Tibial nerve (tissue), 4 donors: Measurements from ENCODE around the gene ZBTB33. TPM values are rescaled to one million over a fixed set of nuclear protein-coding genes. Genes with fewer than 3 reads are reported as not detected.

Source experiments
- DNase-seq, 2 donors: peaks; one replicate each; pipeline ENCODE4 v3.0.0-alpha.2; 2019; ENCODE audit warnings: low spot score in 2 of 2
- H3K27ac ChIP-seq, 4 donors: fragments of 200-600 bp; sonication (generic) in 3 of 4; one replicate each; pipeline ENCODE4 v1.5.1; 2017 to 2019; ENCODE audit warnings: mild to moderate bottlenecking in 1 of 4
- H3K27me3 ChIP-seq, 2 donors: fragments of 200-600 bp; sonication (generic) in 1 of 2; one replicate each; pipeline versions ENCODE4 v1.5.1 to v1.6.0; 2017 to 2019
- H3K36me3 ChIP-seq, 3 donors: fragments of 200-600 bp; sonication (generic); one replicate each; pipeline ENCODE4 v1.5.1; 2018 to 2019
- H3K4me1 ChIP-seq, 4 donors: fragments of 200-600 bp; sonication (generic) in 3 of 4; one replicate each; pipeline ENCODE4 v1.5.1; 2017 to 2019
- H3K4me3 ChIP-seq, 4 donors: fragments of 200-600 bp; sonication (generic) in 3 of 4; one replicate each; pipeline ENCODE4 v1.5.1; 2017 to 2019; ENCODE audit warnings: mild to moderate bottlenecking in 1 of 4, moderate library complexity in 1 of 4
- H3K9me3 ChIP-seq, 4 donors: fragments of 200-600 bp; sonication (generic) in 3 of 4; one replicate each; pipeline ENCODE4 v1.5.1; 2017 to 2019
- CTCF ChIP-seq, 5 experiments: fragments of 200-600 bp in 3 of 5; fragments of 450-650 bp in 2 of 5; sonication (generic) in 3 of 5; IDR thresholded peaks; one replicate each; pipeline ENCODE4 v1.5.1; 2016 to 2019; ENCODE audit warnings: antibody characterized with exemption in 5 of 5, mild to moderate bottlenecking in 3 of 5, moderate library complexity in 2 of 5
- EP300 ChIP-seq, 2 donors: sonication (generic); formaldehyde crosslinking; IDR thresholded peaks; one replicate each; pipeline ENCODE4 v1.6.1; 2017; ENCODE audit warnings: antibody characterized with exemption in 2 of 2, mild to moderate bottlenecking in 1 of 2
- POLR2A ChIP-seq, 2 donors: fragments of 450-650 bp; IDR thresholded peaks; one replicate each; pipeline ENCODE4 v1.6.1; 2017; ENCODE audit warnings: antibody characterized with exemption in 2 of 2, mild to moderate bottlenecking in 2 of 2, moderate library complexity in 2 of 2
- WGBS, 2 donors: methylation state at CpG; one replicate each; pipeline ENCODE4 v1.1.5; 2018; 5-methylcytosine and 5-hydroxymethylcytosine counted together
- total RNA-seq, 4 donors: library from RNA; depleted of rRNA; stranded (reverse); fragments of >200 nt; gene quantifications; one replicate each; pipeline ENCODE4 v1.1.0, GENCODE V29; 2016

Gene ZBTB33, protein sequence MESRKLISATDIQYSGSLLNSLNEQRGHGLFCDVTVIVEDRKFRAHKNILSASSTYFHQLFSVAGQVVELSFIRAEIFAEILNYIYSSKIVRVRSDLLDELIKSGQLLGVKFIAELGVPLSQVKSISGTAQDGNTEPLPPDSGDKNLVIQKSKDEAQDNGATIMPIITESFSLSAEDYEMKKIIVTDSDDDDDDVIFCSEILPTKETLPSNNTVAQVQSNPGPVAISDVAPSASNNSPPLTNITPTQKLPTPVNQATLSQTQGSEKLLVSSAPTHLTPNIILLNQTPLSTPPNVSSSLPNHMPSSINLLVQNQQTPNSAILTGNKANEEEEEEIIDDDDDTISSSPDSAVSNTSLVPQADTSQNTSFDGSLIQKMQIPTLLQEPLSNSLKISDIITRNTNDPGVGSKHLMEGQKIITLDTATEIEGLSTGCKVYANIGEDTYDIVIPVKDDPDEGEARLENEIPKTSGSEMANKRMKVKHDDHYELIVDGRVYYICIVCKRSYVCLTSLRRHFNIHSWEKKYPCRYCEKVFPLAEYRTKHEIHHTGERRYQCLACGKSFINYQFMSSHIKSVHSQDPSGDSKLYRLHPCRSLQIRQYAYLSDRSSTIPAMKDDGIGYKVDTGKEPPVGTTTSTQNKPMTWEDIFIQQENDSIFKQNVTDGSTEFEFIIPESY
- 10 to 100 TPM in 3 of 4 donors, 1 to 10 TPM in 1; 9.8 to 13.1 (median 11.4) TPM for total RNA-seq

DNA sequence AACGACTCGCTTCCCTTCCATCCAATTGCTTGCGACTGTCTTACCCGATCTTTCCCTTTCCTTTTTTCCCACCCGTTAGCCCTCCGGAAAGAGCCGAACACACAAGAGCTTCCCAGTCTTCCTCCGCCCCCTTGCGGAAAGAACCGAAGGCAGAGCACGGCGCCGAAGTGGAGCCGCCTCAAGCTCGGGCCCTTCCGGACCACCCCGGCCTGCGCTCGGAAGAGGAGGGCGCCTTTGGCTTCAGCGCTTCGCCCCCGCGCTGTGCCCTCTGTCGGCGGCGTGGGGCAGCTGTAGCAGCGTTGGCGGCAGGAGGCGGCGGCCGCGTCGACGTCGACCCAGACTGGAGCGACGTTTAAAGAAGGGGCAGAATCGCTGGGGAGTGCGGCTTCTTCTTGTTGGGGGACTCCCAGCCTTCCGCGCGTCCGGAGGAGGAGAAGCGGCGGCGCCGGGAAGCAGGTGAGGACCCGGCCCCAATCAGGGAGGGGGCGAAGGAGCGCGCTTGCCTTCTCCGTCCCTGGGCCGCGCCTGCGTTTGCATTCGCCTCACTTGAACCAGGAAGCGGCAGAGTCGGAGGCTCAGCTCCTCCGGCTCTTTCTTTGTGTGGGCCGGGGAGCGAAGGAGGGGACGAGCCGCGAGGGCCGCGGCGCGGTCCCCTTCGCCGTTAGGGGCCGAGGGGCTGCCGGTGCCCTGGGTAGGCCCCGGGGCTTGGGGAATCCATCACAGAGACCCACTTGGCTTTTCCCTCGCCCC lies at the start of gene ZBTB33:
Gene ZBTB33, plus strand, starts transcription at position 291 of the 750 bp plus-strand sequence. CDS start 2,604 bp downstream, outside the sequence.
- DNase-seq, result peak; percentile 71 to 85
- WGBS, 2 donors, result 0 to 43% methylated on average over 55 to 60 of the region's 75 CpGs
- H3K4me1 ChIP-seq, result peaks cover 0 to 9% (median 0%) of the 10 kb centered on the region in 4 donors
- H3K9me3 ChIP-seq, result no peaks in the 10 kb centered on the region
- peaks cover 0 to 11% (median 0%) of the 10 kb centered on the region in 3 donors for H3K36me3 ChIP-seq
- peak within 1 kb of the TSS; percentile 84 to 93 (median 90) for H3K27ac ChIP-seq
- H3K4me3 ChIP-seq, result peak within 1 kb of the TSS; percentile 48 to 77 (median 62)
- H3K27me3 ChIP-seq, result no peaks in the 10 kb centered on the region
- peak; percentile 53 to 86 (median 73) for TF ChIP-seq CTCF (IDR thresholded peaks at IDR 0.05)
- TF ChIP-seq EP300 (IDR thresholded peaks at IDR 0.05), result peak in 1 of 2 donors; percentile 87
- TF ChIP-seq POLR2A (IDR thresholded peaks at IDR 0.05), result peak in 1 of 2 donors; percentile 68

DNA sequence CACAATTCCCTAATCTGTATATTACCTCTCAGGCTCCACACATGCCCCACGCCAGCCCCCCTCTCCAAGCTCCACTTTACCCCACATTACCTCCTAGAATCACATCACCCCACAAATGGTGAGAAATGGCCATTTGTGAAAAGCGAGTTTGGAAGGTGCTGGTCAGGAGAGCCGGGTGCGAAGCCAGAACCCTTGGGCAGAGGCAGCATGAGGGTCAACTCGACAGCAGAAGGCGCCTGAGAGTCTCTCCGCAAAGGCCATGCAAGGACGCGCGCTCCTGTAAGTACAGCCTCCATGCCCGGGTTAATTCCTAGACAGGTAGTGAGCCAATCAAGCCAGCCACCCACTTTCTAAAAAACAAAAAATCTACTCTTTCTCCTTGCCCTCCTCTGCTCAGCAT lies 49.8 kb upstream of the ZBTB33 start:
- no peaks in the 10 kb centered on the region for H3K27me3 ChIP-seq
- TF ChIP-seq EP300 (IDR thresholded peaks at IDR 0.05), result no peak
- TF ChIP-seq POLR2A (IDR thresholded peaks at IDR 0.05), result no peak
- TF ChIP-seq CTCF (IDR thresholded peaks at IDR 0.05), result no peak
- H3K9me3 ChIP-seq, result no peaks in the 10 kb centered on the region
- no peak overlapping the region for H3K4me3 ChIP-seq
- no peaks in the 10 kb centered on the region for H3K36me3 ChIP-seq
- H3K4me1 ChIP-seq, result no peaks in the 10 kb centered on the region
- H3K27ac ChIP-seq, result no peak overlapping the region
- DNase-seq, result no peak
- 82 to 87% methylated on average over 11 of the region's 11 CpGs for WGBS, 2 donors

- Histone ChIP-seq H3K4me3 (no peak overlapping the region), H3K27ac (no peak overlapping the region), H3K4me1 (no peaks in the 10 kb centered on the region), H3K36me3 (no peaks in the 10 kb centered on the region), H3K9me3 (no peaks in the 10 kb centered on the region), H3K27me3 (no peaks in the 10 kb centered on the region)
- TF ChIP-seq EP300 (IDR thresholded peaks at IDR 0.05), result no peak
- TF ChIP-seq CTCF (IDR thresholded peaks at IDR 0.05), result no peak
- TF ChIP-seq POLR2A (IDR thresholded peaks at IDR 0.05), result no peak
- no peak for DNase-seq
- WGBS, 2 donors, result 74 to 80% methylated on average over 6 to 12 of the region's 12 CpGs
These were observed 44.5 kb upstream of the ZBTB33 start for GRCh38 chrX:120205816-120206753.

- TF ChIP-seq POLR2A (IDR thresholded peaks at IDR 0.05) (no peak), EP300 (IDR thresholded peaks at IDR 0.05) (no peak), CTCF (IDR thresholded peaks at IDR 0.05) (no peak)
- Histone ChIP-seq H3K36me3 (no peaks in the 10 kb centered on the region), H3K9me3 (no peaks in the 10 kb centered on the region), H3K4me3 (no peak overlapping the region), H3K4me1 (no peaks in the 10 kb centered on the region), H3K27ac (no peak overlapping the region), H3K27me3 (no peaks in the 10 kb centered on the region)
- 78% methylated on average over 8 of the region's 8 CpGs; no CpG with 5 or more reads in 1 of the 2 donors for WGBS, 2 donors
- no peak for DNase-seq
These were observed 43.5 kb upstream of the ZBTB33 start for GRCh38 chrX:120207009-120207605.
